Measurements from ENCODE around the gene ZNF280D. TPM values are rescaled to one million over a fixed set of nuclear protein-coding genes. Genes with fewer than 3 reads are reported as not detected.

Gene ZNF280D
- total and polyA plus RNA-seq, 2 of the 13 experiments (the other 11 are each of a cell fraction or from before 2014, with no cell fraction given): 7.1 to 11.9 TPM

DNA sequence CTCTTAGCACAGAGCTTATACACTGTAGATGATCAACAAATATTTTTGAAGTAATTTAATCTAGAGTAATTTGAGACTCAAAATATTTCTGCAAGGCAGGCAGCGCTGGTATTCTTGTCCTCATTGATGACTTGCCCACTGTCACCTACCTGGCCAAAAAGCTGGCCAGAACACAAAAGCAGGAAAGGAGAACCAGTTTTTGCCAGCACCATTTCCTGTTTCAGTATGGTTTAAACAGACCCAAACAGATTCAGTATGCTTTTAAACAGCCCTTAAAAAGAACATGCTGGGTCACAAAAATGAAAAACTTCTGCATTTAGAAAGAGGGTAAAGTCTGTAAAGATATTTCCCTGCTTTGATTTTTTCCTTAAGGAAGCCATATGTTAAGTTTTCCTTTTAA, 42.3 kb upstream of the ZNF280D start:
- ChIA-PET CTCF (ENCODE audit: low intra/inter-chr PET ratio, low total read pairs) (no interaction called here), POLR2A (no interaction called here)
- ATAC-seq (no peak), DNase-seq (ENCODE audit: low spot score) (no peak), FAIRE-seq (no peak)
- no peak overlapping the region for H3K4me2 ChIP-seq (ENCODE audit: low read depth, low read length)
- WGBS (ENCODE audit: low lambda C conversion rate): 89% methylated on average over 1 of the region's 1 CpG
- in situ Hi-C loops (cut with HindIII; ENCODE audit: extremely low pct_ligation_motif_present, low pct_unique_long_range_greater_than_20kb) (no loop called here), intact Hi-C loops (cut with micrococcal nuclease; ENCODE audit: unreplicated experiment) (no loop called here)
- H3K9ac ChIP-seq (ENCODE audit: insufficient read depth, low read depth, low read length): no peak overlapping the region
- no peaks in the 10 kb centered on the region for H4K20me1 ChIP-seq (ENCODE audit: insufficient read depth, low read length)
- peaks cover 29% of the 10 kb centered on the region for H3K4me1 ChIP-seq (ENCODE audit: insufficient read depth, low read length)
- H3K4me3 ChIP-seq (replicated peaks in 1 of 3; ENCODE audit: insufficient read depth in 1 of 3, low read depth in 2 of 3, low read length in 3 of 3): no peak overlapping the region
- no peaks in the 10 kb centered on the region; a peak in 1 of 5 replicates for H3K27me3 ChIP-seq (ENCODE audit: control insufficient read depth in 1 of 2, insufficient read depth in 2 of 2, low read length in 2 of 2)
- no peak overlapping the region for H3K27ac ChIP-seq (ENCODE audit: extremely low read length, insufficient read depth, low read length)
- no peaks in the 10 kb centered on the region for H3K36me3 ChIP-seq (replicated peaks in 1 of 2; ENCODE audit: control insufficient read depth in 1 of 2, insufficient read depth in 2 of 2, low read length in 2 of 2)
- no peaks in the 10 kb centered on the region for H3K9me3 ChIP-seq (ENCODE audit: low read length)
- TF ChIP-seq HDAC1 (CRISPR knock-in tag; IDR thresholded peaks at IDR 0.05) (no peak), ZNF670 (CRISPR knock-in tag; IDR thresholded peaks at IDR 0.05; ENCODE audit: borderline replicate concordance) (no peak), ZNF230 (CRISPR knock-in tag; IDR thresholded peaks at IDR 0.05) (no peak), ZBTB7B (CRISPR knock-in tag; IDR thresholded peaks at IDR 0.05) (no peak)
- no peaks in the 10 kb centered on the region for H3K79me2 ChIP-seq (ENCODE audit: insufficient read depth, low read length)
- no peak overlapping the region for H2AFZ ChIP-seq (ENCODE audit: low read length)
- BruUV-seq (replicated peaks): no TSS peak

DNA sequence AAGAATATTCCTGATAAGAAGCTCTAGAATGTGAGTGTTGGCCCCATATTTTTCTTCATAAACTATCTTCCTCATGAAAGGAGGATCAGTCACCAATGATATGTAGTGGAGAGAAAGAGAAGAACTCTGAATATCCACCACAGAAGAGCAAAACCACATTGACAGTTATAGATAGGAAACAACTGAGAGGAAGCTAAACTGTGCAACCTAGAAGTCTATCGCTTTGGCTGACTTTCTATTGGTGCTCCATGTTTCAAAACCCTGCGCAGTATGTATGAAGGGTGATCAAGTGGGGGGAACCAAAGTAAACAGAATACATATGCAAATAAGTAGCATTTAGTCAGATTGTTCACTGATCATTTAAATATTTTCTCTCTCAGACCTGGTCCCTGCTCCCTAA, 41.0 kb upstream of the ZNF280D start:
- ChIA-PET CTCF (ENCODE audit: low intra/inter-chr PET ratio, low total read pairs) (no interaction called here), POLR2A (no interaction called here)
- no peak for FAIRE-seq
- no peak for DNase-seq (ENCODE audit: low spot score)
- ATAC-seq: no peak
- no peak overlapping the region for H2AFZ ChIP-seq (ENCODE audit: low read length)
- H3K4me2 ChIP-seq (ENCODE audit: low read depth, low read length): no peak overlapping the region
- no peaks in the 10 kb centered on the region for H3K9me3 ChIP-seq (ENCODE audit: low read length)
- no peaks in the 10 kb centered on the region; a peak in 1 of 5 replicates for H3K27me3 ChIP-seq (ENCODE audit: control insufficient read depth in 1 of 2, insufficient read depth in 2 of 2, low read length in 2 of 2)
- intact Hi-C loops (cut with micrococcal nuclease; ENCODE audit: unreplicated experiment) (no loop called here), in situ Hi-C loops (cut with HindIII; ENCODE audit: extremely low pct_ligation_motif_present, low pct_unique_long_range_greater_than_20kb) (no loop called here)
- no peak overlapping the region for H3K9ac ChIP-seq (ENCODE audit: insufficient read depth, low read depth, low read length)
- TF ChIP-seq EP300 (IDR thresholded peaks at IDR 0.05; ENCODE audit: low read depth in 2 of 2, low read length in 2 of 2) (no peak), EP300 (CRISPR knock-in tag; IDR thresholded peaks at IDR 0.05; ENCODE audit: borderline replicate concordance) (no peak), HHEX (CRISPR knock-in tag; IDR thresholded peaks at IDR 0.05) (no peak), SUZ12 (IDR thresholded peaks at IDR 0.05; ENCODE audit: low read depth, low read length) (no peak), CBX2 (IDR thresholded peaks at IDR 0.05; ENCODE audit: low read depth, low read length) (no peak), CBX2 (CRISPR knock-in tag; IDR thresholded peaks at IDR 0.05; ENCODE audit: low read depth) (no peak), JDP2 (CRISPR knock-in tag; IDR thresholded peaks at IDR 0.05; ENCODE audit: borderline replicate concordance) (no peak), TCF7L2 (IDR thresholded peaks at IDR 0.05; ENCODE audit: low read depth, low read length) (no peak)
- peaks cover 35% of the 10 kb centered on the region for H3K4me1 ChIP-seq (ENCODE audit: insufficient read depth, low read length)
- WGBS (ENCODE audit: low lambda C conversion rate): 91% methylated on average over 2 of the region's 2 CpGs
- no peaks in the 10 kb centered on the region for H3K79me2 ChIP-seq (ENCODE audit: insufficient read depth, low read length)
- no peak overlapping the region for H3K27ac ChIP-seq (ENCODE audit: extremely low read length, insufficient read depth, low read length)
- no peaks in the 10 kb centered on the region for H4K20me1 ChIP-seq (ENCODE audit: insufficient read depth, low read length)
- H3K4me3 ChIP-seq (replicated peaks in 1 of 3; ENCODE audit: insufficient read depth in 1 of 3, low read depth in 2 of 3, low read length in 3 of 3): no peak overlapping the region
- no TSS peak for BruUV-seq (replicated peaks)
- H3K36me3 ChIP-seq (replicated peaks in 1 of 2; ENCODE audit: control insufficient read depth in 1 of 2, insufficient read depth in 2 of 2, low read length in 2 of 2): no peaks in the 10 kb centered on the region
